GM12878 (cell line): ENCODE data around the gene COX6B1. TPM values are rescaled to one million over a fixed set of nuclear protein-coding genes. Genes with fewer than 3 reads are reported as not detected.
A peak's percentile ranks its signal among the peaks of the same experiment; 100 is the strongest.

Experiments used
- ATF7 ChIP-seq: fragments of 450-650 bp; IDR thresholded peaks from 2 replicates; pipeline ENCODE4 v1.6.1; 2016; ENCODE audit warnings: low read depth, mild to moderate bottlenecking
- BACH1 ChIP-seq: fragments of 450-650 bp; IDR thresholded peaks from 2 replicates; pipeline ENCODE4 v1.6.1; 2017; ENCODE audit warnings: mild to moderate bottlenecking, borderline replicate concordance
- BHLHE40 ChIP-seq, 2 experiments: fragments of 450-650 bp in 1 of 2; IDR thresholded peaks; 2 replicates each; pipeline ENCODE4 v1.6.1; 2011 to 2017; ENCODE audit warnings: low read depth in 2 of 2, borderline replicate concordance in 1 of 2, improper control_type of control experiment in 1 of 2, low read length in 1 of 2, mild to moderate bottlenecking in 1 of 2
- ESRRA ChIP-seq: IDR thresholded peaks from 2 replicates; pipeline ENCODE4 v1.6.1; 2012; ENCODE audit warnings: mild to moderate bottlenecking, low read length, improper control_type of control experiment
- ETV6 ChIP-seq, 2 experiments: fragments of 450-650 bp in 1 of 2; IDR thresholded peaks in 1 of 2; conservative IDR thresholded peaks in 1 of 2; 2 replicates each; pipeline ENCODE4 v1.6.1; 2014; ENCODE audit warnings: antibody characterized with exemption in 1 of 2, borderline replicate concordance in 1 of 2, low read depth in 1 of 2, mild to moderate bottlenecking in 1 of 2, moderate library complexity in 1 of 2
- HCFC1 ChIP-seq: fragments of 150-350 bp; IDR thresholded peaks from 2 replicates; pipeline ENCODE4 v1.6.1; 2014; ENCODE audit warnings: low read length
- IKZF1 ChIP-seq: fragments of 450-650 bp; conservative IDR thresholded peaks from 2 replicates; pipeline ENCODE4 v1.6.1; 2017; ENCODE audit warnings: antibody characterized with exemption, mild to moderate bottlenecking
- KDM1A ChIP-seq: fragments of 200-600 bp; sonication (generic); IDR thresholded peaks from 2 replicates; pipeline ENCODE4 v1.6.1; 2016; ENCODE audit warnings: borderline replicate concordance
- MEF2A ChIP-seq: IDR thresholded peaks from 2 replicates; pipeline ENCODE4 v1.6.1; 2011; ENCODE audit warnings: low read depth, mild to moderate bottlenecking, low read length, moderate library complexity; ENCODE audit not compliant: insufficient read depth
- NBN ChIP-seq: fragments of 450-650 bp; IDR thresholded peaks from 2 replicates; pipeline ENCODE4 v1.6.1; 2016
- NR2C1 ChIP-seq: fragments of 450-650 bp; IDR thresholded peaks from 2 replicates; pipeline ENCODE4 v1.6.1; 2017; ENCODE audit warnings: antibody characterized with exemption, mild to moderate bottlenecking, moderate library complexity
- NR2F1 ChIP-seq: fragments of 450-650 bp; conservative IDR thresholded peaks from 2 replicates; pipeline ENCODE4 v1.6.1; 2017; ENCODE audit warnings: mild to moderate bottlenecking
- PAX5 ChIP-seq: IDR thresholded peaks from 2 replicates; pipeline ENCODE4 v1.6.1; 2011; ENCODE audit warnings: low read depth, low read length, borderline replicate concordance
- POLR2AphosphoS5 ChIP-seq: IDR thresholded peaks from 2 replicates; pipeline ENCODE4 v1.6.1; 2011; ENCODE audit warnings: mild to moderate bottlenecking, low read length, inconsistent platforms
- POU2F2 ChIP-seq: IDR thresholded peaks from 3 replicates; pipeline ENCODE4 v1.6.1; 2011; ENCODE audit warnings: low read depth, mild to moderate bottlenecking, low read length, borderline replicate concordance
- RAD21 ChIP-seq: IDR thresholded peaks from 2 replicates; pipeline ENCODE4 v1.6.1; 2011; ENCODE audit warnings: mild to moderate bottlenecking, low read depth, low read length, moderate library complexity; ENCODE audit not compliant: insufficient read depth
- RAD51 ChIP-seq: fragments of 450-650 bp; IDR thresholded peaks from 2 replicates; pipeline ENCODE4 v1.6.1; 2016; ENCODE audit warnings: moderate library complexity, mild to moderate bottlenecking, inconsistent platforms
- SIN3A ChIP-seq: IDR thresholded peaks from 2 replicates; pipeline ENCODE4 v1.6.1; 2012; ENCODE audit warnings: low read depth, low read length, improper control_type of control experiment
- SMARCA5 ChIP-seq: fragments of 450-650 bp; IDR thresholded peaks from 2 replicates; pipeline ENCODE4 v1.6.1; 2017; ENCODE audit warnings: mild to moderate bottlenecking
- SMC3 ChIP-seq: IDR thresholded peaks from 2 replicates; pipeline ENCODE4 v1.6.1; 2011; ENCODE audit warnings: low read length, improper control_type of control experiment, borderline replicate concordance
- SRF ChIP-seq, 2 experiments: IDR thresholded peaks; 2 replicates each; pipeline ENCODE4 v1.6.1; 2011; ENCODE audit warnings: low read depth in 2 of 2, low read length in 2 of 2, mild to moderate bottlenecking in 1 of 2, moderate library complexity in 1 of 2
- ZNF24 ChIP-seq: fragments of 450-650 bp; IDR thresholded peaks from 2 replicates; pipeline ENCODE4 v1.6.1; 2017; ENCODE audit warnings: antibody characterized with exemption, mild to moderate bottlenecking
- ZNF622 ChIP-seq: fragments of 450-650 bp; IDR thresholded peaks from 2 replicates; pipeline ENCODE4 v1.6.1; 2017; ENCODE audit warnings: mild to moderate bottlenecking, inconsistent platforms
- polyA plus RNA-seq, 11 experiments: library from polyadenylated mRNA; depleted of rRNA in 4 of 11; unstranded in 6 of 11; stranded (reverse) in 5 of 11; fragments of >200 nt; fragmentation: Nextera tagmentation in 4 of 11; fragmentation: Illumina TruSeq in 1 of 11; extraction: Ambion mirVana in 4 of 11; extraction: Trizol in 1 of 11; gene quantifications; 1 replicate in 1 of 11; 2 replicates in 10 of 11; pipeline versions ENCODE4 v1.2.1 to v1.2.3, GENCODE V29; 2011 to 2016; ENCODE audit warnings: inconsistent platforms in 2 of 11, missing spikeins in 2 of 11, low read depth in 1 of 11
- total RNA-seq, 4 experiments: library from RNA; depleted of rRNA in 3 of 4; stranded (reverse); fragments of >200 nt in 3 of 4; fragmentation: Illumina TruSeq in 1 of 4; extraction: Trizol in 1 of 4; gene quantifications; 2 replicates each; pipeline versions ENCODE4 v1.2.1 to v1.2.3, GENCODE V29; 2013 to 2021
- TF ChIP-seq, protein P1 (sequence below): IDR thresholded peaks from 2 replicates; pipeline ENCODE4 v1.6.1; 2011; ENCODE audit warnings: borderline replicate concordance, low read depth, mild to moderate bottlenecking, moderate library complexity, mixed read lengths, low read length; ENCODE audit not compliant: insufficient read depth; ENCODE audit errors: extremely low read length
- TF ChIP-seq, protein P2 (sequence below): fragments of 450-650 bp; IDR thresholded peaks from 2 replicates; pipeline ENCODE4 v1.6.1; 2018; ENCODE audit warnings: borderline replicate concordance, mild to moderate bottlenecking; ENCODE audit not compliant: partially characterized antibody
- TF ChIP-seq, protein P3 (sequence below): fragments of 150-350 bp; IDR thresholded peaks from 2 replicates; pipeline ENCODE4 v1.6.1; 2014; ENCODE audit warnings: mild to moderate bottlenecking, low read depth, low read length

COX6B1 gene
- total and polyA plus RNA-seq, 10 of the 15 experiments (the other 5 are each of a cell fraction or from before 2014, with no cell fraction given): 500 to 1,700 (median 862) TPM

DNA sequence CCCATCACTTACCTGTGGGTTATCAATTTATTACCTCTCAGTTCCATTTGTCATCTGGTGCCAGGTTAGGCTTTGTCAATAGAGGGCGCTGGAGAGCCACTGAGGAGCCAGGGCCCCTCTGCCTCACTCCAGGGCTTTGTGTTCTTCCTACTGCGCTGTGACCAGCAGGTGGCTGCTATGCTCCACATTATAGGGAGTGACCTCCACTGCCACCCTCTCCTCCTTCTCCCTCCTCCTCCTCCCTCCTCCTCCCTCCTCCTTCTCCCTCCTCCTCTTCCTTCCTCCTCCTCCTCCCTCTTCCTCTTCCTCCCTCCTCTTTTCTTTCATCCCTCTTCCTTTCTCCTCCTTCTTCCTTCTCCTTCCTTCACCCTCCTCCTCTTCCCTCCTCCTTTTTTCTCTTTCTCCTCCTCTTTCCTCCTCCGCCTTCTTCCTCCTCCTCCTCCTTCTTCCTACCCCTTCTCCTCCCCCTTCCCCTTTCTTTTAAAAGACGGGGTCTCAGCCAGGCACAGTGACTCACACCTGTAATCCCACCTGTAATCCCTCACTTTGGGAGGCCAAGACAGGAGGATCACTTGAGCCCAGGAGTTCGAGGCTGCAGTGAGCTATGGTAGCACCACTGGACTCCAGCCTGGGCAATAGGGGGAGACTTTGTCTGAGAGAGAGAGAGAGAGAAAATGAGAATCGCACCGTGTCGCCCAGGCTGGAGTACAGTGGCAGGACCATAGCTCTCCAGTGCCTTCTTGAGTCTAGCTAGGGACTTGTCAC lies 45.9 kb downstream of the COX6B1 start (continued):
- TF ChIP-seq, protein P1, sequence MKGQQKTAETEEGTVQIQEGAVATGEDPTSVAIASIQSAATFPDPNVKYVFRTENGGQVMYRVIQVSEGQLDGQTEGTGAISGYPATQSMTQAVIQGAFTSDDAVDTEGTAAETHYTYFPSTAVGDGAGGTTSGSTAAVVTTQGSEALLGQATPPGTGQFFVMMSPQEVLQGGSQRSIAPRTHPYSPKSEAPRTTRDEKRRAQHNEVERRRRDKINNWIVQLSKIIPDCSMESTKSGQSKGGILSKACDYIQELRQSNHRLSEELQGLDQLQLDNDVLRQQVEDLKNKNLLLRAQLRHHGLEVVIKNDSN: no peak
- peak; percentile 9; the same call in 1 of the 2 replicates for TF ChIP-seq PAX5
- TF ChIP-seq RAD21: peak; percentile 99
- TF ChIP-seq, protein P2, sequence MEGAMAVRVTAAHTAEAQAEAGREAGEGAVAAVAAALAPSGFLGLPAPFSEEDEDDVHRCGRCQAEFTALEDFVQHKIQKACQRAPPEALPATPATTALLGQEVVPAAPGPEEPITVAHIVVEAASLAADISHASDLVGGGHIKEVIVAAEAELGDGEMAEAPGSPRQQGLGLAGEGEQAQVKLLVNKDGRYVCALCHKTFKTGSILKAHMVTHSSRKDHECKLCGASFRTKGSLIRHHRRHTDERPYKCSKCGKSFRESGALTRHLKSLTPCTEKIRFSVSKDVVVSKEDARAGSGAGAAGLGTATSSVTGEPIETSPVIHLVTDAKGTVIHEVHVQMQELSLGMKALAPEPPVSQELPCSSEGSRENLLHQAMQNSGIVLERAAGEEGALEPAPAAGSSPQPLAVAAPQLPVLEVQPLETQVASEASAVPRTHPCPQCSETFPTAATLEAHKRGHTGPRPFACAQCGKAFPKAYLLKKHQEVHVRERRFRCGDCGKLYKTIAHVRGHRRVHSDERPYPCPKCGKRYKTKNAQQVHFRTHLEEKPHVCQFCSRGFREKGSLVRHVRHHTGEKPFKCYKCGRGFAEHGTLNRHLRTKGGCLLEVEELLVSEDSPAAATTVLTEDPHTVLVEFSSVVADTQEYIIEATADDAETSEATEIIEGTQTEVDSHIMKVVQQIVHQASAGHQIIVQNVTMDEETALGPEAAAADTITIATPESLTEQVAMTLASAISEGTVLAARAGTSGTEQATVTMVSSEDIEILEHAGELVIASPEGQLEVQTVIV: peak; percentile 51
- peak; percentile 79 for TF ChIP-seq NR2F1
- TF ChIP-seq ZNF622: 0 out of 2 replicates have a peak, but pooled peaks have one; percentile 8
- TF ChIP-seq ATF7: peak; percentile 34; the same call in 1 of the 2 replicates
- peak; percentile 40; the same call in 1 of the 2 replicates for TF ChIP-seq IKZF1
- TF ChIP-seq KDM1A: no peak
- TF ChIP-seq RAD51: no peak
- TF ChIP-seq ZNF24: 0 out of 2 replicates have a peak, but pooled peaks have one; percentile 43
- no peak for TF ChIP-seq NR2C1
- TF ChIP-seq, protein P3, sequence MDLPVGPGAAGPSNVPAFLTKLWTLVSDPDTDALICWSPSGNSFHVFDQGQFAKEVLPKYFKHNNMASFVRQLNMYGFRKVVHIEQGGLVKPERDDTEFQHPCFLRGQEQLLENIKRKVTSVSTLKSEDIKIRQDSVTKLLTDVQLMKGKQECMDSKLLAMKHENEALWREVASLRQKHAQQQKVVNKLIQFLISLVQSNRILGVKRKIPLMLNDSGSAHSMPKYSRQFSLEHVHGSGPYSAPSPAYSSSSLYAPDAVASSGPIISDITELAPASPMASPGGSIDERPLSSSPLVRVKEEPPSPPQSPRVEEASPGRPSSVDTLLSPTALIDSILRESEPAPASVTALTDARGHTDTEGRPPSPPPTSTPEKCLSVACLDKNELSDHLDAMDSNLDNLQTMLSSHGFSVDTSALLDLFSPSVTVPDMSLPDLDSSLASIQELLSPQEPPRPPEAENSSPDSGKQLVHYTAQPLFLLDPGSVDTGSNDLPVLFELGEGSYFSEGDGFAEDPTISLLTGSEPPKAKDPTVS: 0 out of 2 replicates have a peak, but pooled peaks have one; percentile 49
- no peak for TF ChIP-seq ESRRA
- TF ChIP-seq SMARCA5: peak; percentile 97
- TF ChIP-seq HCFC1: peak; percentile 43; the same call in 1 of the 2 replicates
- peak; percentile 54; the same call in 1 of the 2 replicates for TF ChIP-seq SIN3A
- peak; percentile 66; the same call in 1 of the 3 replicates for TF ChIP-seq POU2F2
- no peak for TF ChIP-seq POLR2AphosphoS5
- TF ChIP-seq ETV6 (conservative IDR thresholded peaks at IDR 0.05 in 1 of 2, IDR thresholded peaks at IDR 0.05 in 1 of 2; ENCODE audit: borderline replicate concordance in 1 of 2, low read depth in 1 of 2): no peak
- TF ChIP-seq BHLHE40 (IDR thresholded peaks at IDR 0.05; ENCODE audit: borderline replicate concordance in 1 of 2, low read depth in 2 of 2, low read length in 1 of 2): peak in 1 of 2 experiments; percentile 14; a peak in 1 of 4 replicates
- TF ChIP-seq NBN: peak; percentile 95
- TF ChIP-seq SRF (IDR thresholded peaks at IDR 0.05; ENCODE audit: low read depth in 2 of 2, low read length in 2 of 2): 0 out of 4 replicates have a peak, but pooled peaks of 1 of the 2 experiments have one; percentile 48
- TF ChIP-seq SMC3: peak; percentile 100
- peak; percentile 63; the same call in 1 of the 2 replicates for TF ChIP-seq MEF2A
- no peak for TF ChIP-seq BACH1
